GM13977 (cell line): ENCODE data around the gene ACP6.

Experiments
- DNase-seq: peaks from one replicate; pipeline ENCODE4 v3.0.0; 2012; ENCODE audit warnings: low spot score
- CTCF ChIP-seq: IDR thresholded peaks from 2 replicates; pipeline ENCODE4 v1.5.1; 2012; ENCODE audit warnings: mild to moderate bottlenecking, control low read depth; ENCODE audit not compliant: insufficient read depth; ENCODE audit errors: extremely low read depth, missing control alignments
- in situ Hi-C: fragments of 300-500 bp; cut with MboI; formaldehyde crosslinking; loops from one replicate; pipeline ENCODE4 v1.12.0; 2022; ENCODE audit warnings: low sequenced_read_pairs, low pct_unique_long_range_greater_than_20kb, mixed read lengths, inconsistent platforms; ENCODE audit not compliant: unreplicated experiment

The ACP6 gene

DNA sequence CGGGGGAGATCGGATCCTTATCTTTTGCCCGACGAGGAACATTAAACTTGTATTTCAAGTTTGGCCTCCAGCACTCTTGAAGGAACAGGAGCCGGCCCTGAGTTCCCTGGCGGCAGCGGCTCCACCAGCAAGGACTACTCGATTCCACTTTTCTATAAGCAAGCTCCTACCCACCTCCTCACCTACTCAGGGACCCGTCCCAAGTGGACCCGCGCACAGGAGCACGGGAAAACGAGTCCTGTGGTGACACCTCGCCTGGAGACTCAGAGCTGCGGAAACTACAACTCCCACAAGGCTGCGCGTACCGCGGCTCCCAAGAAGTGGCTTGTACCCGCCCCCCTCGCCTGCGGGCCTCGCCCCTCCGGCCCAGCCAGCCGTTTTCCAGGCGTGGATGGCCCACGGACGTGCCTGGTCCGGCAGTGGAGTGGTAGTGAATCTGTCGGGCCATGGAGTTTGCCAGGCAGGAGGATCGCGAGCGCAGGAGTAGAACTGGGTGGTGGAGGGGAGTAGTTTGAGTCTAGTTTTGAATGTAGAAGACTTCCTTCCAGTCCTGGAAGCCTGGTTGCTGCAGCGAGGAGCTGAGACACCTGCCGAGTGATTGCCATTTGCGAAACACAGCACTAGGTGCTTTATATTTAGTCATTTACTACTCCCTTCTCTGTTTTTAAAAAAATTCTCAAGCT is at the start of gene ACP6:
Gene ACP6, minus strand, starts transcription at position 206 of the 683 bp plus-strand sequence. CDS start 476 bp downstream, outside the sequence.
- no peak for TF ChIP-seq CTCF
- DNase-seq: peak; percentile 90

DNA sequence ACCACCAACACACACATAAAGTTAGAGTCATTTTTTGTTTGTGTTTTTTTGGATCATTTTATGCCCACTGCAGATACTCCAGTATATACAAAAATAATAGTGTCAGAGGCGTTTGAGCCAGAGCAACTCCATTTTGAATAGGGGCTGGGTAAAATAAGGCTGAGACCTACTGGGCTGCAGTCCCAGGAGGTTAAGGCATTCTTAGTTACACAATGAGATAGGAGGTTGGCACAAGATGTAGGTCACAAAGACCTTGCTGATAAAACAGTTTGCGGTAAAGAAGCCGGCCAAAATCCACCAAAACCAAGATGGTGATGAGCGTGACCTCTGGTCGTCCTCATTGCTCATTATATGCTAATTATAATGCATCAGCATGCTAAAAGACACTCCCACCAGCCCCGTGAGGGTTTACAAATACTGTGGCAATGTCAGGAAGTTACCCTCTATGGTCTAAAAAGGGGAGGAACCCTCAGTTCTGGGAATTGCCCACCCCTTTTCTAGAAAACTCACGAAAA is 49.4 kb upstream of the ACP6 start:
- in situ Hi-C loops: no loop called here
- no peak for TF ChIP-seq CTCF
- no peak for DNase-seq

More for the DNA sequence above, at the start of gene ACP6:
- in situ Hi-C loops: no loop called here

GRCh38 chr1:147719029-147719698 is 48.8 kb upstream of the ACP6 start:
- no peak for DNase-seq
- no peak for TF ChIP-seq CTCF
- in situ Hi-C loops: no loop called here

- no peak for DNase-seq
- in situ Hi-C loops: no loop called here
- TF ChIP-seq CTCF: no peak
Observed at GRCh38 chr1:147717706-147718097, 47.4 kb upstream of the ACP6 start.

DNA sequence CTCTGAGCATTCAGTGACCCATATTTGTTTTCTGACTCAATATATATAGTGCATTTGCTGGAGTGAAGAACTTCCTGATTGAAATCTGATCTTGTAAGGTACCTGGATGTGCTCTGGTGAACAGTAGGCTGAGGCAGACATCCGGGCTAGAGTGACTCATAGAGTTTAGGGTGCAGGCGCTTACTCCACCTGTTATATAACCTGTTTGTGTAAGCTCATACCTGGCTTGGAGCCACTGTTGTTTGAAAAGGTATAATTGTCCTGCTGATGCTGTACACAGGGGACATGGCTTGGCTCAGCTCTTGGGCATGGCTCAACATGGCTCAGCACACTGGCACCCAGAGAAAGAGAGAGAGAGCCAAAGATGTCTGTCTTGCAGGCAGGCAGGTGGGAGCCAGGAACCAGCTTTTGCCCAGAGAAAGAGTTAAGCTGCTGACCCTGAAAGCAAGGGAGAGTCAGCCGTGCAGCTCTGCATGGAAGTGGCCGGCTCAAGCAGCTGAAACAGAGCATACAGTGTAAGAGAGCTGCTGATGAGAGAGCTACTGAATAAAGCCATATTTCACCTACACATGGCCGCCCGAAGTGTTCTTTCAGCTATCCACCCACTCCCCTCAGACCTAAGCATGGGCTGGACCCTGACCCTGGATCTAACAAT is 46.9 kb upstream of the ACP6 start:
- no peak for DNase-seq
- TF ChIP-seq CTCF: no peak
- in situ Hi-C loops: no loop called here

DNA sequence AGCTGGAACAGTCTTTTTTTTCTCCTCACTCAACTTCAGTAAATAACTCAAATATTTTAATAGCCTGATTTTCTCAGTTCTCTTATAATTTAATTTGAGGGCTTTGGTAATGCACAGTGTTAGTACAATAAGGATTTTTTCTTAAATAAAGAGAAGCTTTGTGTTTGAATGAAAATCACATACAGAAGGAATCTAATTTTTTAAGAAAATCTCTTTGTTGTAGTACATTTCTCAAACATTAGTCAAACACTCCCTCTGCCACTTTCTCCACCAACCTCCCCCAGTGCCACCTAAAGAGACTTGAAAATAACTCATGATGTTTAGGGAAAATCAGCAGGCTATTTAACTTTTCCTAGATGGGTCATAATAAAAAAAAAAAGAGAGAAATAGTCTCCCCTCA is 42.3 kb upstream of the ACP6 start:
- no peak for DNase-seq
- TF ChIP-seq CTCF: no peak

More for the DNA sequence above, 42.3 kb upstream of the ACP6 start:
- in situ Hi-C loops: no loop called here
